GM12801 (cell line): ENCODE data around the gene ZNF768.

ENCODE experiments used
- CTCF ChIP-seq: IDR thresholded peaks from one replicate; pipeline ENCODE4 v1.5.1; 2011; ENCODE audit warnings: control low read depth; ENCODE audit not compliant: insufficient read length; ENCODE audit errors: extremely low read depth

Gene ZNF768

GRCh38 chr16:30493941-30494488 is 32.4 kb downstream of the ZNF768 start:
- no peak for TF ChIP-seq CTCF

GRCh38 chr16:30491744-30492308 is 34.5 kb downstream of the ZNF768 start:
- no peak for TF ChIP-seq CTCF

- no peak for TF ChIP-seq CTCF
These were observed 35.1 kb downstream of the ZNF768 start for GRCh38 chr16:30491229-30491628.

GRCh38 chr16:30490210-30490609 is 36.2 kb downstream of the ZNF768 start:
- no peak for TF ChIP-seq CTCF

DNA sequence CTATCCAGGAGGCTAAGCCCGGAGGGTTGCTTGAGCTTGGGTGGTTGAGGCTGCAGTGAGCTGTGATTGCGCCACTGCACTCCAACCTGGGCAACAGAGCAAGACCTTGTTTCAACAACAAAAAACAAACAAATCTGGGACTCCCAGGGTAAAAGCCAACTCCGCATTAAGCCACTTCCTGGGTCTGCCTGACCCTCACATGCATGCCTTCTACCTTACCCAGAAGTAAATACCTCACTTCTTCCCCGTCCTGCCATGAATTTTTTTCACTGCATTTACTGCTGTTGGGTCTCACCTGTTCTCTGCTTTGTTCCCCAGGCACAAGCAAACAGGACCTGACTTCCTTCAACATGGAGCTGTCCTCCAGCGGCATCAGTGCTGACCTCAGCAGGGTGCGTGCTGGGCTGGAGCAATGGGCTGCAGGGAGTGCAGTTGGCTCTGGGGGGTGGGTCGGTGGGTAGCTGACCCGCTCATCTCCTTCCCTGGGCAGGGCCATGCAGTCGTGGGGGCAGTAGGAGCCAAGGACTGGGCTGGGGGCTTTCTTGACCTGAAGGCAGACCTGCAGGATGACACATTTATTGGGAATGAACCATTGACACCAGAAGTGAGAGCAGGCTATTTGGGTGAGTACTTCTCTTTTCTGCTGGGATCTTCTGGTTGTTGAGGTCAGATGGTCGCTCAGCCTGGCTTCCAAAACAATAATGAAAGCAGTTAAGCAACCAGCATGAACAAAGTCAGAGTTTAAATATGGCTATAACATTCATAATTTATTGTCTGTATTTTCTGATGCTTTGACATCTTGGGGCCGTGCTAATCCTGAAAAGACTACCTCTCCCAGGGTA is 37.4 kb downstream of the ZNF768 start:
- TF ChIP-seq CTCF: no peak

DNA sequence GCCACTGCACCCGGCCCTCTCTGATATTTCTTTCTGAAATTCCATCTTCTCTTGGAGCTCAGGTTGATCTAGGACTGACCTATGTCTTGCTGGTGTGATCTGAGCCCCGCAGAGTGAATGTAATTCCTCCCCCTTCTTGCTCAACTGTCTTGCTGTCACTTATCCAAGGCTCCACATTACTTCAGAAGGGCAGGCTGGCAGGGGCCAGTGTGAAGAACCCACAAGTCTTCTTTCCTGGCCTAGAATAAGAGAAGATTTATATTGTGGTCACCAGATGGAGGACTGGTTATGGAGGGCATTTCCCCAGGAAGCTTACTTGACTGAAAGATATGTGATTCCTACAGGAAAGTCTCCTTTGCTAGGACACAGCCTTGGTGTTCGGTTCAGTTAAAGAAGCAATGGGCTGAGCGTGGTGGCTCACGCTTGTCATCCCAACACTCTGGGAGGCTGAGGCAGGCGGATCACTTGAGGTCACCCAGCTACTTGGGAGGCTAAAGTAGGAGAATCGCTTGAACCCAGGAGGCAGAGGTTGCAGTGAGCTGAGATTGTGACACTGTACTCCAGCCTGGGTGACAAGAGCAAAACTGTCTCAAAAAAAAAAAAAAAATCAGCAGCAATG is 40.4 kb downstream of the ZNF768 start:
- TF ChIP-seq CTCF: no peak

DNA sequence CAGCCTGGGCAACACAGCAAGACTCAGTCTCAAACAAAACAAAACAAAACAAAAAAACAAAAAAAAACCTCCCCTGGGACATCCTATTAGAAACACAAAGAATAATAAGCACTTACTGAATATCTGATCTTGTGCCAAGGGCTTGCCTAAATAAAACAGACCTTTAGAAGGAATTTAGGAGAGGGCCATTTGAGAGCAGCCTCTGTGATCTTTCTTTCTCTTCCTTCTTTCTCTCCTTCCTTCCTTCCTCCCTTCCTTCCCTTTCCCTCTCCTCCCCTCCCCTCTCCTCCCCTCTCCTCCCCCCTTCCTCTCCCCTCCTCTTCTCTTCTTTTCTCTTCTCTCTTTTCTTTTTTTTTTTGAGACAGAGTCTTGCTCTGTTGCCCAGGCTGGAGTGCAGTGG is 41.5 kb downstream of the ZNF768 start:
- no peak for TF ChIP-seq CTCF
